ENCODE measurements around the gene RASL12.
"Not testable (repeated sequence)": the region's sequence is repeated elsewhere in the genome, so short reads cannot be mapped to it uniquely, and the experiment has no call there.

Gene RASL12

GRCh38 chr15:65056106-65056505, 11.7 kb downstream of the RASL12 start:
- no CpG with 5 or more reads among the region's 9 CpGs for WGBS (ENCODE audit: insufficient coverage, insufficient read length)
- no peak for DNase-seq (ENCODE audit: low read depth, low spot score)

GRCh38 chr15:65055201-65055870, 12.5 kb downstream of the RASL12 start:
- 0 out of 2 replicates have a peak, but pooled peaks cover 2% of the 10 kb centered on the region for H3K36me3 ChIP-seq (ENCODE audit: control insufficient read depth, insufficient read depth, low read length)
- no CpG with 5 or more reads among the region's 6 CpGs for WGBS (ENCODE audit: insufficient coverage, insufficient read length)
- H3K9me3 ChIP-seq (ENCODE audit: control insufficient read depth, insufficient read depth, low read length): no peaks in the 10 kb centered on the region
- H3K4me3 ChIP-seq (ENCODE audit: low read length): no peak overlapping the region
- no peak for DNase-seq (ENCODE audit: low read depth, low spot score)
- no peak overlapping the region for H3K27ac ChIP-seq (ENCODE audit: low read length)
- no peaks in the 10 kb centered on the region; the same call in 1 of the 2 replicates for H3K4me1 ChIP-seq (ENCODE audit: control insufficient read depth, insufficient read depth, low read length)
- no peaks in the 10 kb centered on the region for H3K27me3 ChIP-seq (ENCODE audit: control insufficient read depth, insufficient read depth, low read length)

More at GRCh38 chr15:65056106-65056505, 11.7 kb downstream of the RASL12 start:
- Histone ChIP-seq H3K27ac (ENCODE audit: low read length) (no peak overlapping the region), H3K4me3 (ENCODE audit: low read length) (no peak overlapping the region), H3K9me3 (ENCODE audit: control insufficient read depth, insufficient read depth, low read length) (no peaks in the 10 kb centered on the region), H3K4me1 (ENCODE audit: control insufficient read depth, insufficient read depth, low read length) (no peaks in the 10 kb centered on the region; the same call in 1 of the 2 replicates), H3K27me3 (ENCODE audit: control insufficient read depth, insufficient read depth, low read length) (no peaks in the 10 kb centered on the region), H3K36me3 (ENCODE audit: control insufficient read depth, insufficient read depth, low read length) (0 out of 2 replicates have a peak, but pooled peaks cover 2% of the 10 kb centered on the region)

- no peak overlapping the region for H3K27ac ChIP-seq (ENCODE audit: low read length)
- DNase-seq (ENCODE audit: low read depth, low spot score): no peak
- H3K27me3 ChIP-seq (ENCODE audit: control insufficient read depth, insufficient read depth, low read length): no peaks in the 10 kb centered on the region
- H3K36me3 ChIP-seq (ENCODE audit: control insufficient read depth, insufficient read depth, low read length): 0 out of 2 replicates have a peak, but pooled peaks cover 2% of the 10 kb centered on the region
- H3K4me1 ChIP-seq (ENCODE audit: control insufficient read depth, insufficient read depth, low read length): no peaks in the 10 kb centered on the region; the same call in 1 of the 2 replicates
- no peaks in the 10 kb centered on the region for H3K9me3 ChIP-seq (ENCODE audit: control insufficient read depth, insufficient read depth, low read length)
- no peak overlapping the region for H3K4me3 ChIP-seq (ENCODE audit: low read length)
- WGBS (ENCODE audit: insufficient coverage, insufficient read length): no CpG with 5 or more reads among the region's 26 CpGs
Measured at GRCh38 chr15:65054333-65055200, 13.2 kb downstream of the RASL12 start.

GRCh38 chr15:65052956-65053355, 14.8 kb downstream of the RASL12 start:
- no CpG with 5 or more reads among the region's 2 CpGs for WGBS (ENCODE audit: insufficient coverage, insufficient read length)
- no peak for DNase-seq (ENCODE audit: low read depth, low spot score)
- Histone ChIP-seq H3K27me3 (ENCODE audit: control insufficient read depth, insufficient read depth, low read length) (no peaks in the 10 kb centered on the region), H3K9me3 (ENCODE audit: control insufficient read depth, insufficient read depth, low read length) (no peaks in the 10 kb centered on the region), H3K4me3 (ENCODE audit: low read length) (no peak overlapping the region), H3K36me3 (ENCODE audit: control insufficient read depth, insufficient read depth, low read length) (no peaks in the 10 kb centered on the region), H3K4me1 (ENCODE audit: control insufficient read depth, insufficient read depth, low read length) (no peaks in the 10 kb centered on the region), H3K27ac (ENCODE audit: low read length) (no peak overlapping the region)

- Histone ChIP-seq H3K36me3 (ENCODE audit: control insufficient read depth, insufficient read depth, low read length) (no peaks in the 10 kb centered on the region), H3K4me3 (ENCODE audit: low read length) (no peak overlapping the region), H3K27ac (ENCODE audit: low read length) (no peak overlapping the region), H3K27me3 (ENCODE audit: control insufficient read depth, insufficient read depth, low read length) (no peaks in the 10 kb centered on the region), H3K9me3 (ENCODE audit: control insufficient read depth, insufficient read depth, low read length) (no peaks in the 10 kb centered on the region), H3K4me1 (ENCODE audit: control insufficient read depth, insufficient read depth, low read length) (no peaks in the 10 kb centered on the region)
- no CpG with 5 or more reads among the region's 2 CpGs for WGBS (ENCODE audit: insufficient coverage, insufficient read length)
- no peak for DNase-seq (ENCODE audit: low read depth, low spot score)
Measured at GRCh38 chr15:65051266-65051665, 16.5 kb downstream of the RASL12 start.

GRCh38 chr15:65050270-65050669, 17.5 kb downstream of the RASL12 start:
- Histone ChIP-seq H3K36me3 (ENCODE audit: control insufficient read depth, insufficient read depth, low read length) (no peaks in the 10 kb centered on the region), H3K4me1 (ENCODE audit: control insufficient read depth, insufficient read depth, low read length) (no peaks in the 10 kb centered on the region), H3K9me3 (ENCODE audit: control insufficient read depth, insufficient read depth, low read length) (no peaks in the 10 kb centered on the region), H3K27ac (ENCODE audit: low read length) (no peak overlapping the region), H3K4me3 (ENCODE audit: low read length) (no peak overlapping the region), H3K27me3 (ENCODE audit: control insufficient read depth, insufficient read depth, low read length) (no peaks in the 10 kb centered on the region)
- 100% methylated on average over 2 of the region's 4 CpGs for WGBS (ENCODE audit: insufficient coverage, insufficient read length)
- DNase-seq (ENCODE audit: low read depth, low spot score): no peak

- no CpG with 5 or more reads among the region's 19 CpGs for WGBS (ENCODE audit: insufficient coverage, insufficient read length)
- no peaks in the 10 kb centered on the region for H3K27me3 ChIP-seq (ENCODE audit: control insufficient read depth, insufficient read depth, low read length)
- no peaks in the 10 kb centered on the region for H3K4me1 ChIP-seq (ENCODE audit: control insufficient read depth, insufficient read depth, low read length)
- no peak overlapping the region for H3K27ac ChIP-seq (ENCODE audit: low read length)
- H3K9me3 ChIP-seq (ENCODE audit: control insufficient read depth, insufficient read depth, low read length): no peaks in the 10 kb centered on the region
- peak; percentile 92 for DNase-seq (ENCODE audit: low read depth, low spot score)
- no peaks in the 10 kb centered on the region for H3K36me3 ChIP-seq (ENCODE audit: control insufficient read depth, insufficient read depth, low read length)
- no peak overlapping the region for H3K4me3 ChIP-seq (ENCODE audit: low read length)
Measured at GRCh38 chr15:65049418-65049840, 18.4 kb downstream of the RASL12 start.

GRCh38 chr15:65048241-65048640, 19.6 kb downstream of the RASL12 start:
- Histone ChIP-seq H3K27me3 (ENCODE audit: control insufficient read depth, insufficient read depth, low read length) (no peaks in the 10 kb centered on the region), H3K27ac (ENCODE audit: low read length) (no peak overlapping the region), H3K4me1 (ENCODE audit: control insufficient read depth, insufficient read depth, low read length) (no peaks in the 10 kb centered on the region), H3K36me3 (ENCODE audit: control insufficient read depth, insufficient read depth, low read length) (no peaks in the 10 kb centered on the region), H3K9me3 (ENCODE audit: control insufficient read depth, insufficient read depth, low read length) (no peaks in the 10 kb centered on the region), H3K4me3 (ENCODE audit: low read length) (no peak overlapping the region)
- DNase-seq (ENCODE audit: low read depth, low spot score): no peak
- no CpG with 5 or more reads among the region's 2 CpGs for WGBS (ENCODE audit: insufficient coverage, insufficient read length)

- H3K4me1 ChIP-seq (ENCODE audit: control insufficient read depth, insufficient read depth, low read length): no peaks in the 10 kb centered on the region
- no peaks in the 10 kb centered on the region for H3K9me3 ChIP-seq (ENCODE audit: control insufficient read depth, insufficient read depth, low read length)
- H3K27ac ChIP-seq (ENCODE audit: low read length): no peak within 1 kb of the TSS
- no peak within 1 kb of the TSS for H3K4me3 ChIP-seq (ENCODE audit: low read length)
- no CpG with 5 or more reads among the region's 7 CpGs for WGBS (ENCODE audit: insufficient coverage, insufficient read length)
- H3K36me3 ChIP-seq (ENCODE audit: control insufficient read depth, insufficient read depth, low read length): no peaks in the 10 kb centered on the region
- H3K27me3 ChIP-seq (ENCODE audit: control insufficient read depth, insufficient read depth, low read length): no peaks in the 10 kb centered on the region
- DNase-seq (ENCODE audit: low read depth, low spot score): no peak
Measured at GRCh38 chr15:65044724-65045481, 22.9 kb downstream of the RASL12 start, which contains the start of gene SLC51B. Gene SLC51B (plus strand): TSS chr15:65045387. CDS start chr15:65050005, 4,618 bp downstream.

GRCh38 chr15:65044218-65044617, 23.6 kb downstream of the RASL12 start:
- not testable (repeated sequence) for H3K36me3 ChIP-seq (ENCODE audit: control insufficient read depth, insufficient read depth, low read length); H3K27ac ChIP-seq (ENCODE audit: low read length); DNase-seq (ENCODE audit: low read depth, low spot score); H3K9me3 ChIP-seq (ENCODE audit: control insufficient read depth, insufficient read depth, low read length); H3K4me3 ChIP-seq (ENCODE audit: low read length); H3K27me3 ChIP-seq (ENCODE audit: control insufficient read depth, insufficient read depth, low read length); H3K4me1 ChIP-seq (ENCODE audit: control insufficient read depth, insufficient read depth, low read length)
- WGBS (ENCODE audit: insufficient coverage, insufficient read length): no CpG with 5 or more reads among the region's 5 CpGs

Measured in iPS DF 6.9 (cell line).